Lung (tissue), 12 donors: ENCODE measurements around the gene NEB. TPM values are rescaled to one million over a fixed set of nuclear protein-coding genes. Genes with fewer than 3 reads are reported as not detected.

Experiments
- ATAC-seq: fragments of 200-7000 bp; cut with Tn5 transposase; one replicate; pipeline ENCODE4 v1.9.1; 2020; ENCODE audit warnings: moderate number of reproducible peaks; ENCODE audit not compliant: insufficient read depth, low FRiP score
- DNase-seq, 3 donors: peaks; one replicate each; pipeline ENCODE4 v3.0.0-alpha.2; 2013 to 2017
- H3K27ac ChIP-seq, 2 donors: one replicate each; pipeline ENCODE4 v1.5.1; 2013; ENCODE audit warnings: mild to moderate bottlenecking in 2 of 2, moderate library complexity in 2 of 2, control low read depth in 1 of 2, inconsistent platforms in 1 of 2, low read depth in 1 of 2, low read length in 1 of 2
- H3K27me3 ChIP-seq, 3 donors: one replicate each; pipeline ENCODE4 v1.5.1; 2013; ENCODE audit warnings: low read length in 2 of 3; ENCODE audit not compliant: control insufficient read depth in 3 of 3, insufficient read depth in 3 of 3
- H3K36me3 ChIP-seq, 4 donors: one replicate each; pipeline ENCODE4 v1.5.1; 2013; ENCODE audit warnings: low read length in 4 of 4, mild to moderate bottlenecking in 1 of 4, moderate library complexity in 1 of 4; ENCODE audit not compliant: control insufficient read depth in 4 of 4, insufficient read depth in 4 of 4
- H3K4me1 ChIP-seq, 5 donors: one replicate each; pipeline ENCODE4 v1.5.1; 2013; ENCODE audit warnings: low read length in 5 of 5, mild to moderate bottlenecking in 2 of 5, moderate library complexity in 1 of 5; ENCODE audit not compliant: control insufficient read depth in 5 of 5, insufficient read depth in 5 of 5
- H3K4me3 ChIP-seq: one replicate; pipeline ENCODE4 v1.5.1; 2013; ENCODE audit warnings: mild to moderate bottlenecking, control low read depth, moderate library complexity
- H3K9ac ChIP-seq, 2 donors: one replicate each; pipeline ENCODE4 v1.5.1; 2013; ENCODE audit warnings: low read length in 2 of 2, control low read depth in 1 of 2; ENCODE audit not compliant: insufficient read depth in 1 of 2
- H3K9me3 ChIP-seq, 4 donors: one replicate each; pipeline ENCODE4 v1.5.1; 2013; ENCODE audit warnings: low read length in 3 of 4, mild to moderate bottlenecking in 1 of 4, moderate library complexity in 1 of 4; ENCODE audit not compliant: control insufficient read depth in 4 of 4, insufficient read depth in 3 of 4
- CTCF ChIP-seq: IDR thresholded peaks from 2 replicates; pipeline ENCODE4 v1.5.1; 2012; ENCODE audit warnings: mild to moderate bottlenecking; ENCODE audit errors: control extremely low read depth, extremely low read depth
- WGBS, 2 donors: extraction: QIAGEN DNeasy Blood & Tissue Kit; methylation state at CpG; one replicate each; pipeline ENCODE4 v1.1.7; 2013; 5-methylcytosine and 5-hydroxymethylcytosine counted together
- polyA plus RNA-seq, 2 donors: library from polyadenylated mRNA; stranded (reverse); fragments of 200-250 nt; gene quantifications; one replicate each; pipeline ENCODE4 v1.2.1, GENCODE V29; 2013
- total RNA-seq, 2 donors: library from RNA; depleted of rRNA in 1 of 2; stranded (reverse); fragments of >200 nt in 1 of 2; gene quantifications; one replicate each; pipeline ENCODE4 v1.2.1, GENCODE V29; 2014 to 2021
- donor health status: control.
- donor health status: control.
- donor health status: Bipolar disorder and iron deficiency.
- donor health status: healthy.
- donor health status: DM: yes; HTN: yes; CAD: no.

NEB gene
- total and polyA plus RNA-seq, 4 donors, result 0.52 to 2.1 (median 1.0) TPM

- no peak overlapping the region for H3K4me3 ChIP-seq
- H3K27me3 ChIP-seq, result no peaks in the 10 kb centered on the region
- H3K36me3 ChIP-seq, result no peaks in the 10 kb centered on the region
- DNase-seq (no peak), ATAC-seq (no peak)
- TF ChIP-seq CTCF, result no peak
- 96% methylated on average over 9 of the region's 9 CpGs for WGBS, 2 donors
- H3K4me1 ChIP-seq, result peaks cover 0 to 6% (median 3%) of the 10 kb centered on the region in 5 donors
- H3K9me3 ChIP-seq, result peaks cover 0 to 2% (median 0%) of the 10 kb centered on the region in 4 donors
- no peak overlapping the region for H3K9ac ChIP-seq
- no peak overlapping the region for H3K27ac ChIP-seq
These were observed 94.2 kb downstream of the NEB start for GRCh38 chr2:151640087-151640486.

- Histone ChIP-seq H3K27ac (no peak overlapping the region), H3K36me3 (no peaks in the 10 kb centered on the region), H3K4me3 (no peak overlapping the region), H3K9me3 (peaks cover 0 to 2% (median 0%) of the 10 kb centered on the region in 4 donors), H3K27me3 (no peaks in the 10 kb centered on the region), H3K4me1 (peaks cover 0 to 6% (median 3%) of the 10 kb centered on the region in 5 donors), H3K9ac (no peak overlapping the region)
- TF ChIP-seq CTCF, result no peak
- no peak for DNase-seq
- 88 to 91% methylated on average over 1 of the region's 1 CpG for WGBS, 2 donors
- ATAC-seq, result no peak
These were observed 95.3 kb downstream of the NEB start for GRCh38 chr2:151638990-151639389.

- no peak overlapping the region for H3K4me3 ChIP-seq
- DNase-seq, result peak; percentile 22 to 48 (median 40)
- no peak overlapping the region for H3K9ac ChIP-seq
- no peak overlapping the region for H3K27ac ChIP-seq
- H3K27me3 ChIP-seq, result no peaks in the 10 kb centered on the region
- H3K36me3 ChIP-seq, result no peaks in the 10 kb centered on the region
- no peaks in the 10 kb centered on the region for H3K9me3 ChIP-seq
- WGBS, 2 donors, result 16 to 24% methylated on average over 4 of the region's 4 CpGs
- H3K4me1 ChIP-seq, result peaks cover 0 to 6% (median 3%) of the 10 kb centered on the region in 5 donors
- no peak for TF ChIP-seq CTCF
- no peak for ATAC-seq
These were observed 95.9 kb downstream of the NEB start for GRCh38 chr2:151638191-151638933.
